ENCODE measurements around the gene NSG2. TPM values are rescaled to one million over a fixed set of nuclear protein-coding genes. Genes with fewer than 3 reads are reported as not detected.
"Not testable (repeated sequence)": the region's sequence is repeated elsewhere in the genome, so short reads cannot be mapped to it uniquely, and the experiment has no call there.

NSG2 gene
- not detected in 2 replicates for total RNA-seq

- H3K9me3 Mint-ChIP-seq: no peaks in the 10 kb centered on the region
- intact Hi-C loops (cut with micrococcal nuclease): no loop called here
- no peaks in the 10 kb centered on the region for H3K27me3 Mint-ChIP-seq (ENCODE audit: low read depth)
- no peaks in the 10 kb centered on the region for H3K36me3 Mint-ChIP-seq (ENCODE audit: low read depth)
- H3K4me3 Mint-ChIP-seq (ENCODE audit: low read depth): no peak within 1 kb of the TSS
- no peaks in the 10 kb centered on the region for H3K4me1 Mint-ChIP-seq (ENCODE audit: low read depth)
- DNase-seq (ENCODE audit: low spot score): peak; percentile 18
- H3K27ac Mint-ChIP-seq: no peak within 1 kb of the TSS
These were observed at the start of gene NSG2 for GRCh38 chr5:174045470-174046025. NSG2 (plus strand) TSS chr5:174045706; CDS start chr5:174046756, 1,050 bp downstream.

GRCh38 chr5:173997331-173997730 is 48.2 kb upstream of the NSG2 start:
- Mint-ChIP-seq H3K4me1 (ENCODE audit: low read depth) (no peaks in the 10 kb centered on the region), H3K27me3 (ENCODE audit: low read depth) (peaks cover 21% of the 10 kb centered on the region), H3K9me3 (no peaks in the 10 kb centered on the region), H3K36me3 (ENCODE audit: low read depth) (no peaks in the 10 kb centered on the region), H3K4me3 (ENCODE audit: low read depth) (no peak overlapping the region), H3K27ac (no peak overlapping the region)
- no peak for DNase-seq (ENCODE audit: low spot score)
- intact Hi-C loops (cut with micrococcal nuclease): no loop called here

GRCh38 chr5:173998531-173998930 is 47.0 kb upstream of the NSG2 start:
- no peak overlapping the region for H3K27ac Mint-ChIP-seq
- no peaks in the 10 kb centered on the region for H3K4me1 Mint-ChIP-seq (ENCODE audit: low read depth)

GRCh38 chr5:174000076-174000475 is 45.4 kb upstream of the NSG2 start:
- Mint-ChIP-seq H3K36me3 (ENCODE audit: low read depth) (no peaks in the 10 kb centered on the region), H3K27me3 (ENCODE audit: low read depth) (peaks cover 27% of the 10 kb centered on the region), H3K27ac (no peak overlapping the region), H3K9me3 (no peaks in the 10 kb centered on the region), H3K4me3 (ENCODE audit: low read depth) (no peak overlapping the region), H3K4me1 (ENCODE audit: low read depth) (no peaks in the 10 kb centered on the region)
- no peak for DNase-seq (ENCODE audit: low spot score)
- intact Hi-C loops (cut with micrococcal nuclease): no loop called here

More at GRCh38 chr5:173998531-173998930, 47.0 kb upstream of the NSG2 start:
- Mint-ChIP-seq H3K36me3 (ENCODE audit: low read depth) (no peaks in the 10 kb centered on the region), H3K27me3 (ENCODE audit: low read depth) (peaks cover 26% of the 10 kb centered on the region), H3K4me3 (ENCODE audit: low read depth) (no peak overlapping the region), H3K9me3 (no peaks in the 10 kb centered on the region)
- intact Hi-C loops (cut with micrococcal nuclease): no loop called here
- DNase-seq (ENCODE audit: low spot score): no peak

- intact Hi-C loops (cut with micrococcal nuclease): no loop called here
- no peaks in the 10 kb centered on the region for H3K36me3 Mint-ChIP-seq (ENCODE audit: low read depth)
- no peak overlapping the region for H3K4me3 Mint-ChIP-seq (ENCODE audit: low read depth)
- no peak for DNase-seq (ENCODE audit: low spot score)
- no peaks in the 10 kb centered on the region for H3K4me1 Mint-ChIP-seq (ENCODE audit: low read depth)
- H3K27ac Mint-ChIP-seq: no peak overlapping the region
- no peaks in the 10 kb centered on the region for H3K9me3 Mint-ChIP-seq
- H3K27me3 Mint-ChIP-seq (ENCODE audit: low read depth): peaks cover 18% of the 10 kb centered on the region
These were observed 41.7 kb upstream of the NSG2 start for GRCh38 chr5:174003795-174004194.

GRCh38 chr5:174008922-174009321 is 36.6 kb upstream of the NSG2 start:
- intact Hi-C loops (cut with micrococcal nuclease): no loop called here
- no peak overlapping the region for H3K27ac Mint-ChIP-seq
- H3K9me3 Mint-ChIP-seq: no peaks in the 10 kb centered on the region
- DNase-seq (ENCODE audit: low spot score): no peak
- H3K36me3 Mint-ChIP-seq (ENCODE audit: low read depth): no peaks in the 10 kb centered on the region
- H3K4me1 Mint-ChIP-seq (ENCODE audit: low read depth): peaks cover 2% of the 10 kb centered on the region
- no peaks in the 10 kb centered on the region for H3K27me3 Mint-ChIP-seq (ENCODE audit: low read depth)
- H3K4me3 Mint-ChIP-seq (ENCODE audit: low read depth): no peak overlapping the region

GRCh38 chr5:174010365-174010764 is 35.1 kb upstream of the NSG2 start:
- no peaks in the 10 kb centered on the region for H3K27me3 Mint-ChIP-seq (ENCODE audit: low read depth)
- DNase-seq (ENCODE audit: low spot score): no peak
- H3K4me1 Mint-ChIP-seq (ENCODE audit: low read depth): peaks cover 2% of the 10 kb centered on the region
- H3K9me3 Mint-ChIP-seq: no peaks in the 10 kb centered on the region
- intact Hi-C loops (cut with micrococcal nuclease): no loop called here
- no peaks in the 10 kb centered on the region for H3K36me3 Mint-ChIP-seq (ENCODE audit: low read depth)
- no peak overlapping the region for H3K4me3 Mint-ChIP-seq (ENCODE audit: low read depth)
- H3K27ac Mint-ChIP-seq: no peak overlapping the region

- no peaks in the 10 kb centered on the region for H3K27me3 Mint-ChIP-seq (ENCODE audit: low read depth)
- no peaks in the 10 kb centered on the region for H3K36me3 Mint-ChIP-seq (ENCODE audit: low read depth)
- H3K27ac Mint-ChIP-seq: no peak overlapping the region
- no peak for DNase-seq (ENCODE audit: low spot score)
- intact Hi-C loops (cut with micrococcal nuclease): no loop called here
- no peak overlapping the region for H3K4me3 Mint-ChIP-seq (ENCODE audit: low read depth)
- no peaks in the 10 kb centered on the region for H3K9me3 Mint-ChIP-seq
- peaks cover 2% of the 10 kb centered on the region for H3K4me1 Mint-ChIP-seq (ENCODE audit: low read depth)
These were observed 34.1 kb upstream of the NSG2 start for GRCh38 chr5:174011441-174011840.

GRCh38 chr5:174020069-174020927 is 25.2 kb upstream of the NSG2 start:
- H3K9me3 Mint-ChIP-seq; H3K4me3 Mint-ChIP-seq (ENCODE audit: low read depth); H3K27ac Mint-ChIP-seq; intact Hi-C loops (cut with micrococcal nuclease); H3K36me3 Mint-ChIP-seq (ENCODE audit: low read depth); DNase-seq (ENCODE audit: low spot score); H3K27me3 Mint-ChIP-seq (ENCODE audit: low read depth); H3K4me1 Mint-ChIP-seq (ENCODE audit: low read depth): not testable (repeated sequence)

GRCh38 chr5:174020928-174021304 is 24.6 kb upstream of the NSG2 start:
- Mint-ChIP-seq H3K4me3 (ENCODE audit: low read depth) (no peak overlapping the region), H3K27ac (no peak overlapping the region), H3K36me3 (ENCODE audit: low read depth) (no peaks in the 10 kb centered on the region), H3K9me3 (no peaks in the 10 kb centered on the region), H3K27me3 (ENCODE audit: low read depth) (peaks cover 9% of the 10 kb centered on the region), H3K4me1 (ENCODE audit: low read depth) (peaks cover 2% of the 10 kb centered on the region)
- intact Hi-C loops (cut with micrococcal nuclease): no loop called here
- DNase-seq (ENCODE audit: low spot score): no peak

GRCh38 chr5:174022384-174023095 is 23.0 kb upstream of the NSG2 start:
- Mint-ChIP-seq H3K4me3 (ENCODE audit: low read depth) (no peak overlapping the region), H3K36me3 (ENCODE audit: low read depth) (no peaks in the 10 kb centered on the region), H3K27ac (no peak overlapping the region), H3K9me3 (no peaks in the 10 kb centered on the region), H3K4me1 (ENCODE audit: low read depth) (peaks cover 2% of the 10 kb centered on the region), H3K27me3 (ENCODE audit: low read depth) (peaks cover 9% of the 10 kb centered on the region)
- no peak for DNase-seq (ENCODE audit: low spot score)
- intact Hi-C loops (cut with micrococcal nuclease): no loop called here

GRCh38 chr5:174030286-174030685 is 15.2 kb upstream of the NSG2 start:
- peaks cover 2% of the 10 kb centered on the region for H3K27me3 Mint-ChIP-seq (ENCODE audit: low read depth)
- DNase-seq (ENCODE audit: low spot score): no peak
- H3K4me1 Mint-ChIP-seq (ENCODE audit: low read depth): no peaks in the 10 kb centered on the region
- H3K36me3 Mint-ChIP-seq (ENCODE audit: low read depth): no peaks in the 10 kb centered on the region
- H3K27ac Mint-ChIP-seq: no peak overlapping the region
- H3K9me3 Mint-ChIP-seq: peaks cover 12% of the 10 kb centered on the region
- no peak overlapping the region for H3K4me3 Mint-ChIP-seq (ENCODE audit: low read depth)
- intact Hi-C loops (cut with micrococcal nuclease): no loop called here

All from activated T-helper 2 cell treated with anti-CD3 and anti-CD28 coated beads, Interferon-gamma antibody, Interleukin-2, Interleukin-4, amounts not matched to agents 10 μg/mL and 5 μg/mL and 100 μg/mL, durations not matched to agents 14 hours and 24 hours and 36 hours (primary cell).